SK-N-SH (cell line): ENCODE results near the gene CAV1.

Source experiments
- CTCF ChIP-seq: fragments of 200-600 bp; sonication (generic); IDR thresholded peaks from 2 replicates; pipeline ENCODE4 v1.6.1; 2017; ENCODE audit warnings: antibody characterized with exemption, mild to moderate bottlenecking, moderate library complexity
- PBX3 ChIP-seq: IDR thresholded peaks from 2 replicates; pipeline ENCODE4; 2012
- TAF1 ChIP-seq: IDR thresholded peaks from 2 replicates; pipeline ENCODE4 v1.6.1; 2012; ENCODE audit warnings: low read depth, mild to moderate bottlenecking, low read length, moderate library complexity, borderline replicate concordance
- YY1 ChIP-seq: IDR thresholded peaks from 2 replicates; pipeline ENCODE4 v1.4.0; 2012; ENCODE audit warnings: low read depth, mild to moderate bottlenecking
- TF ChIP-seq, protein P1 (sequence below): IDR thresholded peaks from 2 replicates; pipeline ENCODE4 v1.4.0; 2012; ENCODE audit warnings: low read depth, borderline replicate concordance

DNA sequence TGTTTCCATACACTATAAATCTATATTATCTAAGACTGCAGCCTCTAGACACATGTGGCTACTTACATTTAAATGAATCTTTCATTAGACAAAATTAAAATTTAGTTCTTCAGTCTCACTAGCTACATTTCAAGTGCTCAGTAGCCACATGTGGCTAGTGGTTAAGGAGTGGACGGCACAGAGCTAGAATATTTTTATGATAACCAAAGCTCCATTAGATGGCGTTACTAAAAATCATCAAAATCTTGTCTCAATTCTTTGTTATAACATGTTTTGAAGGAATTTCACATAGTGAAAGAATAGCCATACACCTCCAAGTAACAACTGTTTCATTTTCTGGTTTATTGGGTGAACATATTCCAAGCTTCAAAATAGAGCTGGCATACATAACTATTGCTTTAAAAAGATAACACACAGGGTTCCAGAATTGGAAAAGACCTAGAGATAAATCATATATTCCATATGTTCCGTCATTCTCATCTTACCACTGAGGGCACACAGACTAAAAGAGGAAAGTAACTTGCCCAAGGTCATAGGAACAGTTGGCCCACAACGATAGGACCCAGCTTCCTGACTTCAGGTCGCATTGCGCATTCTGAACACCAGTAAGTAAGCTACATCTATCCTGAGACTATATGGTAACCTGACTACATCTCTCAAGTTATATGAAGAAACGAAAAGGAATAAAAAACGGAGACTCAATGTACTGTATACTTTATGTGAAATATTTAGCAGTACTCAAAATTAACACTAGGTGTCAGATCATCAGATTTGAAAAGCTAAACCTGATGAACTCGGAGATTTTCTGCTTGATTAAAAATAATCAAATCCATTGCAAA, 66.6 kb downstream of the CAV1 start:
- TF ChIP-seq YY1, result no peak
- no peak for TF ChIP-seq PBX3
- no peak for TF ChIP-seq TAF1
- TF ChIP-seq CTCF, result peak; percentile 85
- TF ChIP-seq, protein P1, sequence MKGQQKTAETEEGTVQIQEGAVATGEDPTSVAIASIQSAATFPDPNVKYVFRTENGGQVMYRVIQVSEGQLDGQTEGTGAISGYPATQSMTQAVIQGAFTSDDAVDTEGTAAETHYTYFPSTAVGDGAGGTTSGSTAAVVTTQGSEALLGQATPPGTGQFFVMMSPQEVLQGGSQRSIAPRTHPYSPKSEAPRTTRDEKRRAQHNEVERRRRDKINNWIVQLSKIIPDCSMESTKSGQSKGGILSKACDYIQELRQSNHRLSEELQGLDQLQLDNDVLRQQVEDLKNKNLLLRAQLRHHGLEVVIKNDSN, result no peak
